Glutamatergic neuron (in vitro differentiated cells): ENCODE results near the gene PRR12. TPM values are rescaled to one million over a fixed set of nuclear protein-coding genes. Genes with fewer than 3 reads are reported as not detected.
"Not testable (repeated sequence)": the region's sequence is repeated elsewhere in the genome, so short reads cannot be mapped to it uniquely, and the experiment has no call there.

Source experiments
- DNase-seq: peaks from one replicate; pipeline ENCODE4 v3.0.0; 2022
- H3K27ac Mint-ChIP-seq: one replicate; pipeline ENCODE4 v1.8.0; 2020; ENCODE audit warnings: mild to moderate bottlenecking, mixed read lengths, inconsistent platforms; ENCODE audit not compliant: unreplicated experiment
- H3K27me3 Mint-ChIP-seq: one replicate; pipeline ENCODE4 v1.8.0; 2020; ENCODE audit warnings: mild to moderate bottlenecking, moderate library complexity, mixed read lengths, inconsistent platforms; ENCODE audit not compliant: unreplicated experiment
- H3K36me3 Mint-ChIP-seq: one replicate; pipeline ENCODE4 v1.8.0; 2020; ENCODE audit warnings: mild to moderate bottlenecking, mixed read lengths, inconsistent platforms; ENCODE audit not compliant: unreplicated experiment
- H3K4me1 Mint-ChIP-seq: one replicate; pipeline ENCODE4 v1.8.0; 2020; ENCODE audit warnings: mild to moderate bottlenecking, low read depth, mixed read lengths, inconsistent platforms; ENCODE audit not compliant: unreplicated experiment
- H3K4me3 Mint-ChIP-seq: one replicate; pipeline ENCODE4 v1.8.0; 2020; ENCODE audit warnings: mild to moderate bottlenecking, mixed read lengths, inconsistent platforms; ENCODE audit not compliant: unreplicated experiment
- H3K9me3 Mint-ChIP-seq: one replicate; pipeline ENCODE4 v1.8.0; 2020; ENCODE audit warnings: mild to moderate bottlenecking, moderate library complexity, mixed read lengths, inconsistent platforms; ENCODE audit not compliant: unreplicated experiment
- CTCF ChIP-seq: fragments of 200-600 bp; sonication (generic); IDR thresholded peaks from one replicate; pipeline ENCODE4 v1.5.0; 2021; ENCODE audit not compliant: partially characterized antibody, unreplicated experiment
- total RNA-seq: library from RNA; stranded (reverse); fragmentation: NEBNext Ultra II Directional; extraction: Animal tissue kit (Norgen Biotek cat#: 25700); gene quantifications from one replicate; pipeline ENCODE4 v1.2.1, GENCODE V29; 2021; ENCODE audit not compliant: unreplicated experiment

The PRR12 gene
- total RNA-seq, 1 donor from 2014 or later = 39.2 TPM

- Mint-ChIP-seq H3K9me3 (peaks cover 2% of the 10 kb centered on the region), H3K36me3 (no peaks in the 10 kb centered on the region), H3K4me1 (peaks cover 10% of the 10 kb centered on the region), H3K27me3 (peaks cover 6% of the 10 kb centered on the region), H3K4me3 (no peak overlapping the region), H3K27ac (no peak overlapping the region)
- no peak for TF ChIP-seq CTCF
- DNase-seq = no peak
These were observed 40.7 kb downstream of the PRR12 start for GRCh38 chr19:49631610-49632192.

GRCh38 chr19:49632576-49632975 lies 41.6 kb downstream of the PRR12 start:
- Mint-ChIP-seq H3K36me3 (no peaks in the 10 kb centered on the region), H3K4me1 (peaks cover 10% of the 10 kb centered on the region), H3K4me3 (no peak overlapping the region), H3K9me3 (peaks cover 2% of the 10 kb centered on the region), H3K27ac (no peak overlapping the region), H3K27me3 (peaks cover 6% of the 10 kb centered on the region)
- DNase-seq = no peak
- TF ChIP-seq CTCF = no peak

GRCh38 chr19:49633273-49633672 lies 42.3 kb downstream of the PRR12 start:
- H3K4me1 Mint-ChIP-seq = peaks cover 12% of the 10 kb centered on the region
- not testable (repeated sequence) for DNase-seq, H3K36me3 Mint-ChIP-seq, H3K9me3 Mint-ChIP-seq, H3K27ac Mint-ChIP-seq, H3K4me3 Mint-ChIP-seq, H3K27me3 Mint-ChIP-seq

- no peak overlapping the region for H3K4me3 Mint-ChIP-seq
- no peak for TF ChIP-seq CTCF
- peaks cover 10% of the 10 kb centered on the region for H3K27me3 Mint-ChIP-seq
- peaks cover 23% of the 10 kb centered on the region for H3K4me1 Mint-ChIP-seq
- H3K27ac Mint-ChIP-seq = peak overlapping the region; percentile 33
- no peak for DNase-seq
- H3K36me3 Mint-ChIP-seq = no peaks in the 10 kb centered on the region
- H3K9me3 Mint-ChIP-seq = peaks cover 4% of the 10 kb centered on the region
These were observed 44.7 kb downstream of the PRR12 start for GRCh38 chr19:49635530-49636232.

GRCh38 chr19:49636233-49636932 lies 45.4 kb downstream of the PRR12 start:
- DNase-seq = no peak
- peaks cover 27% of the 10 kb centered on the region for H3K4me1 Mint-ChIP-seq
- peaks cover 4% of the 10 kb centered on the region for H3K9me3 Mint-ChIP-seq
- no peaks in the 10 kb centered on the region for H3K36me3 Mint-ChIP-seq
- H3K27me3 Mint-ChIP-seq = peaks cover 10% of the 10 kb centered on the region
- no peak overlapping the region for H3K4me3 Mint-ChIP-seq
- no peak for TF ChIP-seq CTCF
- H3K27ac Mint-ChIP-seq = peak overlapping the region; percentile 33
